ENCODE measurements around the gene NFU1. TPM values are rescaled to one million over a fixed set of nuclear protein-coding genes. Genes with fewer than 3 reads are reported as not detected.

The NFU1 gene
- total and polyA plus RNA-seq, 2 experiments from 2014 or later: 38.5 to 74.3 TPM

- WGBS, 2 experiments (ENCODE audit: low coverage in 1 of 2, low lambda C conversion rate in 2 of 2, missing lambda C conversion rate in 2 of 2): 40 to 52% methylated on average over 4 of the region's 4 CpGs
- in situ Hi-C loops (cut with MboI): no loop called here
- no peak for TF ChIP-seq EZH2 (IDR thresholded peaks at IDR 0.05; ENCODE audit: insufficient read depth, poor library complexity, severe bottlenecking)
- Histone ChIP-seq H3K27ac (no peak overlapping the region), H3K4me1 (ENCODE audit: insufficient read depth) (0 out of 2 replicates have a peak, but pooled peaks cover 2% of the 10 kb centered on the region), H3K9me3 (ENCODE audit: low read depth) (no peaks in the 10 kb centered on the region), H3K9me2 (ENCODE audit: insufficient read depth) (no peaks in the 10 kb centered on the region), H3K27me3 (replicated peaks; ENCODE audit: insufficient read depth) (no peaks in the 10 kb centered on the region), H3K9ac (no peak overlapping the region), H2AFZ (no peak overlapping the region), H3F3A (ENCODE audit: insufficient read depth) (no peaks in the 10 kb centered on the region), H3K4me2 (ENCODE audit: unreplicated experiment) (no peak overlapping the region), H3K4me3 (no peak overlapping the region), H4K20me1 (ENCODE audit: insufficient read depth) (no peaks in the 10 kb centered on the region), H3K36me3 (ENCODE audit: low read depth) (no peaks in the 10 kb centered on the region), H3K79me2 (ENCODE audit: insufficient read depth) (peaks cover 4% of the 10 kb centered on the region; the same call in 1 of the 2 replicates)
- DNase-seq: no peak
Measured at GRCh38 chr2:69459936-69460335, 22.7 kb upstream of the NFU1 start.

DNA sequence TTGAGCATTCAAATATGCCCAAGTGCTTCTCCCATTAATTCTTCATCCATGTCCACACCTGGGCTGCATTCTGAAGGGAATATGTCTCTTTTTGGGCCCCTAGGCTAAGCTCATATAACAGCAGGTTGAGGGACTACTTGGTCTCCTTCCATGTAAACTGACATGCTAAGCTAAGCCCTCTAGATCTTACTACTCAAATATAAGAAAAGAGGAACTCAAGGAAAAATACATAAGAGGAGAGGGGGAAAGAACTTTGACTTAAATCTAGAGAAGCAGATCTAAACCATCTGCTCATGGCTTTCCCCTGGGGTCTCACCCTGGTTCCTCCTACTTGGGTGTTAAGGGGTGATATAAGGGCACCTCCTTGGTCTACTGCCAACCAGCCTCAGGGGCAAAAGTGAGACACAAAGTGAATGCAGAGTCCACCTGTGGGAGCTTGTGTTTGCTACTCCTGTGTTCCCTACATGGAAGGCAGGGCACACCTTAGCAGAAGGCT lies 19.8 kb upstream of the NFU1 start:
- Histone ChIP-seq H3K36me3 (ENCODE audit: low read depth) (no peaks in the 10 kb centered on the region), H3K4me1 (ENCODE audit: insufficient read depth) (no peaks in the 10 kb centered on the region), H3K4me2 (ENCODE audit: unreplicated experiment) (no peak overlapping the region), H3K9me2 (ENCODE audit: insufficient read depth) (no peaks in the 10 kb centered on the region), H3K27ac (no peak overlapping the region), H2AFZ (no peak overlapping the region), H3K27me3 (replicated peaks; ENCODE audit: insufficient read depth) (no peaks in the 10 kb centered on the region), H4K20me1 (ENCODE audit: insufficient read depth) (no peaks in the 10 kb centered on the region), H3K9me3 (ENCODE audit: low read depth) (no peaks in the 10 kb centered on the region), H3F3A (ENCODE audit: insufficient read depth) (no peaks in the 10 kb centered on the region), H3K79me2 (ENCODE audit: insufficient read depth) (no peaks in the 10 kb centered on the region), H3K4me3 (no peak overlapping the region), H3K9ac (no peak overlapping the region)
- DNase-seq: no peak
- in situ Hi-C loops (cut with MboI): no loop called here
- no peak for TF ChIP-seq EZH2phosphoT487 (IDR thresholded peaks at IDR 0.05; ENCODE audit: insufficient read depth, low read depth)
- no peak for TF ChIP-seq EZH2 (IDR thresholded peaks at IDR 0.05; ENCODE audit: insufficient read depth, poor library complexity, severe bottlenecking)

DNA sequence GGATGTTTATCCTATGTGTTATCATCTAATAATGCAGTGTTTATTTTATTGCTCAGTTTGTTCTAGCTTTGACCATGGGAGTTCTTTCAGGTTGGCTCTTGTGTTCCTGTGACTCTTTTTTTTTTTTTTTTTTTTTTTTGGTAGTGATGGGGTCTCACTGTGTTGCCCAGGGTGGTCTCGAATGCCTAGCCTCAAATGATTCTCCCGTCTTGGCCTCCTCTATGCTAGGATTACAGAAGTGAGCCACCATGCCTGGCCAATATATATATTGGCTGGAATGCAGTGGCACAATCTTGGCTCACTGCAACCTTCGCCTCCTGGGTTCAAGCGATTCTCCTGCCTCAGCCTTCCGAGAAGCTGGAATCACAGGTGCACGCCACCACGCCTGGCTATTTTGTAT lies 18.9 kb upstream of the NFU1 start:
- Histone ChIP-seq H3K4me2 (ENCODE audit: unreplicated experiment) (no peak overlapping the region), H3K27ac (no peak overlapping the region), H3K9me3 (ENCODE audit: low read depth) (no peaks in the 10 kb centered on the region), H3K4me1 (ENCODE audit: insufficient read depth) (no peaks in the 10 kb centered on the region), H3K9me2 (ENCODE audit: insufficient read depth) (no peaks in the 10 kb centered on the region), H3F3A (ENCODE audit: insufficient read depth) (no peaks in the 10 kb centered on the region), H2AFZ (no peak overlapping the region), H4K20me1 (ENCODE audit: insufficient read depth) (no peaks in the 10 kb centered on the region), H3K4me3 (no peak overlapping the region), H3K9ac (no peak overlapping the region), H3K36me3 (ENCODE audit: low read depth) (no peaks in the 10 kb centered on the region), H3K27me3 (replicated peaks; ENCODE audit: insufficient read depth) (no peaks in the 10 kb centered on the region), H3K79me2 (ENCODE audit: insufficient read depth) (no peaks in the 10 kb centered on the region)
- DNase-seq: no peak
- TF ChIP-seq EZH2phosphoT487 (IDR thresholded peaks at IDR 0.05; ENCODE audit: insufficient read depth, low read depth) (no peak), EZH2 (IDR thresholded peaks at IDR 0.05; ENCODE audit: insufficient read depth, poor library complexity, severe bottlenecking) (no peak)
- in situ Hi-C loops (cut with MboI): no loop called here
- WGBS, 2 experiments (ENCODE audit: low coverage in 1 of 2, low lambda C conversion rate in 2 of 2, missing lambda C conversion rate in 2 of 2): 97 to 98% methylated on average over 7 of the region's 7 CpGs

GRCh38 chr2:69454976-69455375 lies 17.7 kb upstream of the NFU1 start:
- H3K4me1 ChIP-seq (ENCODE audit: insufficient read depth): no peaks in the 10 kb centered on the region
- in situ Hi-C loops (cut with MboI): no loop called here
- H3K9me2 ChIP-seq (ENCODE audit: insufficient read depth): no peaks in the 10 kb centered on the region
- no peak for DNase-seq
- 98 to 100% methylated on average over 2 of the region's 2 CpGs for WGBS, 2 experiments (ENCODE audit: low coverage in 1 of 2, low lambda C conversion rate in 2 of 2, missing lambda C conversion rate in 2 of 2)
- no peaks in the 10 kb centered on the region for H3F3A ChIP-seq (ENCODE audit: insufficient read depth)
- H3K9ac ChIP-seq: no peak overlapping the region
- no peaks in the 10 kb centered on the region for H3K36me3 ChIP-seq (ENCODE audit: low read depth)
- H4K20me1 ChIP-seq (ENCODE audit: insufficient read depth): no peaks in the 10 kb centered on the region
- H3K79me2 ChIP-seq (ENCODE audit: insufficient read depth): no peaks in the 10 kb centered on the region
- H3K27me3 ChIP-seq (replicated peaks; ENCODE audit: insufficient read depth): no peaks in the 10 kb centered on the region
- no peak overlapping the region for H3K4me2 ChIP-seq (ENCODE audit: unreplicated experiment)
- H3K4me3 ChIP-seq: no peak overlapping the region
- H2AFZ ChIP-seq: no peak overlapping the region
- TF ChIP-seq EZH2phosphoT487 (IDR thresholded peaks at IDR 0.05; ENCODE audit: insufficient read depth, low read depth) (no peak), EZH2 (IDR thresholded peaks at IDR 0.05; ENCODE audit: insufficient read depth, poor library complexity, severe bottlenecking) (no peak)
- no peak overlapping the region for H3K27ac ChIP-seq
- H3K9me3 ChIP-seq (ENCODE audit: low read depth): no peaks in the 10 kb centered on the region

All from GM23248 (cell line).